GM12891 (cell line): ENCODE results near the gene CAMTA1.

Experiments
- PAX5 ChIP-seq: IDR thresholded peaks from 2 replicates; pipeline ENCODE4 v1.6.1; 2011; ENCODE audit warnings: low read length, moderate library complexity, mild to moderate bottlenecking; ENCODE audit not compliant: insufficient read depth, severe bottlenecking
- POLR2A ChIP-seq: IDR thresholded peaks from 2 replicates; pipeline ENCODE4 v1.6.1; 2011; ENCODE audit warnings: low read depth, low read length, control low read depth
- POLR2AphosphoS5 ChIP-seq: IDR thresholded peaks from 2 replicates; pipeline ENCODE4 v1.6.1; 2011; ENCODE audit warnings: low read depth, low read length, control low read depth
- POU2F2 ChIP-seq: IDR thresholded peaks from 2 replicates; pipeline ENCODE4 v1.6.1; 2011; ENCODE audit warnings: low read depth, mild to moderate bottlenecking, control low read depth, low read length, moderate library complexity
- SPI1 ChIP-seq: IDR thresholded peaks from 2 replicates; pipeline ENCODE4 v1.6.1; 2011; ENCODE audit warnings: low read depth, low read length, control low read depth
- TAF1 ChIP-seq: IDR thresholded peaks from 2 replicates; pipeline ENCODE4 v1.6.1; 2011; ENCODE audit warnings: low read depth, low read length, control low read depth

GRCh38 chr1:7770669-7770996 is 985.4 kb downstream of the CAMTA1 start:
- TF ChIP-seq TAF1 (no peak), POLR2AphosphoS5 (no peak), POLR2A (no peak), SPI1 (no peak), PAX5 (no peak), POU2F2 (no peak)
